PC-3 (cell line): ENCODE results near the gene IFIT2.

Experiments
- CTCF ChIP-seq: fragments of 300-600 bp; sonication (generic); conservative IDR thresholded peaks from 2 replicates; pipeline ENCODE4 v1.5.1; 2017; ENCODE audit warnings: antibody characterized with exemption, low read depth, mild to moderate bottlenecking, low read length
- EZH2 ChIP-seq: fragments of 300-600 bp; sonication (generic); IDR thresholded peaks from one replicate; pipeline ENCODE4 v1.6.1; 2017; ENCODE audit warnings: antibody characterized with exemption, mild to moderate bottlenecking, low read length; ENCODE audit not compliant: unreplicated experiment
- EZH2phosphoT487 ChIP-seq: fragments of 300-600 bp; sonication (generic); IDR thresholded peaks from 2 replicates; pipeline ENCODE4 v1.6.1; 2018; ENCODE audit warnings: mild to moderate bottlenecking, antibody characterized with exemption, low read length, borderline replicate concordance

- TF ChIP-seq CTCF = no peak
- TF ChIP-seq EZH2 = no peak
- no peak for TF ChIP-seq EZH2phosphoT487
Observed at GRCh38 chr10:89343089-89343767, 41.4 kb downstream of the IFIT2 start.
